HepG2 (cell line): ENCODE results near the gene ZNF839. TPM values are rescaled to one million over a fixed set of nuclear protein-coding genes. Genes with fewer than 3 reads are reported as not detected.

Experiments used
- ADNP ChIP-seq: sonication (generic); formaldehyde crosslinking; IDR thresholded peaks from 2 replicates; pipeline ENCODE4 v1.4.0; 2020; ENCODE audit warnings: missing genetic modification reagents
- CEBPB ChIP-seq: IDR thresholded peaks from 2 replicates; pipeline ENCODE4 v1.6.1; 2011; ENCODE audit warnings: low read depth, low read length, improper control_type of control experiment, borderline replicate concordance
- EP300 ChIP-seq, 3 experiments: sonication (generic) in 1 of 3; formaldehyde crosslinking in 1 of 3; IDR thresholded peaks; 2 replicates each; pipeline versions ENCODE4 v1.5.1 to v1.6.1; 2011 to 2020; ENCODE audit warnings: low read depth in 2 of 3, low read length in 2 of 3, borderline replicate concordance in 1 of 3, improper control_type of control experiment in 1 of 3, mild to moderate bottlenecking in 1 of 3, missing genetic modification reagents in 1 of 3, moderate library complexity in 1 of 3
- FOXP1 ChIP-seq, 2 experiments: fragments of 450-650 bp in 1 of 2; IDR thresholded peaks; 2 replicates each; pipeline ENCODE4 v1.6.1; 2017 to 2018; ENCODE audit warnings: antibody characterized with exemption in 1 of 2
- GATA4 ChIP-seq: sonication (generic); IDR thresholded peaks from 2 replicates; pipeline ENCODE4 v1.6.1; 2016; ENCODE audit warnings: antibody characterized with exemption, low read depth, borderline replicate concordance
- GPN1 ChIP-seq: sonication (generic); formaldehyde crosslinking; IDR thresholded peaks from 2 replicates; pipeline ENCODE4 v1.5.1; 2020; ENCODE audit warnings: missing genetic modification reagents, borderline replicate concordance
- MEIS2 ChIP-seq: sonication (generic); formaldehyde crosslinking; IDR thresholded peaks from 2 replicates; pipeline ENCODE4 v1.9.0; 2021; ENCODE audit warnings: mild to moderate bottlenecking, missing genetic modification reagents
- NFIC ChIP-seq: IDR thresholded peaks from 2 replicates; pipeline ENCODE4 v1.6.1; 2012; ENCODE audit warnings: mild to moderate bottlenecking, low read length, inconsistent platforms
- SNRNP70 ChIP-seq: fragments of 200-400 bp; formaldehyde crosslinking; IDR thresholded peaks from 2 replicates; pipeline ENCODE4 v1.6.1; 2017; ENCODE audit warnings: mild to moderate bottlenecking, low read depth, low read length, moderate library complexity
- SRY ChIP-seq: sonication (generic); formaldehyde crosslinking; IDR thresholded peaks from 2 replicates; pipeline ENCODE4 v1.8.0; 2022; ENCODE audit warnings: mild to moderate bottlenecking, missing genetic modification reagents
- ZBTB21 ChIP-seq: sonication (generic); formaldehyde crosslinking; IDR thresholded peaks from 2 replicates; pipeline ENCODE4 v1.4.0; 2020; ENCODE audit warnings: missing genetic modification reagents
- ZC3H4 ChIP-seq: sonication (generic); formaldehyde crosslinking; IDR thresholded peaks from 2 replicates; pipeline ENCODE4 v1.4.0; 2020; ENCODE audit warnings: missing genetic modification reagents, borderline replicate concordance
- ZFP90 ChIP-seq: sonication (generic); formaldehyde crosslinking; IDR thresholded peaks from 2 replicates; pipeline ENCODE4 v1.8.0; 2022; ENCODE audit warnings: missing genetic modification reagents, mild to moderate bottlenecking, inconsistent platforms, borderline replicate concordance
- ZNF24 ChIP-seq: fragments of 450-650 bp; IDR thresholded peaks from 2 replicates; pipeline ENCODE4 v1.6.1; 2017; ENCODE audit warnings: antibody characterized with exemption, mild to moderate bottlenecking
- ZNF274 ChIP-seq: sonication (generic); formaldehyde crosslinking; IDR thresholded peaks from 2 replicates; pipeline ENCODE4 v1.5.1; 2020; ENCODE audit warnings: mild to moderate bottlenecking, missing genetic modification reagents
- ZNF776 ChIP-seq: sonication (generic); formaldehyde crosslinking; IDR thresholded peaks from 2 replicates; pipeline ENCODE4 v1.4.0; 2020; ENCODE audit warnings: mild to moderate bottlenecking, missing genetic modification reagents
- polyA plus RNA-seq, 8 experiments: library from polyadenylated mRNA; depleted of rRNA in 3 of 8; stranded (reverse) in 7 of 8; unstranded in 1 of 8; fragments of >200 nt; fragmentation: Illumina TruSeq in 4 of 8; extraction: Trizol in 4 of 8; gene quantifications; 2 replicates each; pipeline versions ENCODE4 v1.2.1 to v1.2.3, GENCODE V29; 2011 to 2016; ENCODE audit warnings: low read depth in 4 of 8, missing spikeins in 1 of 8, mixed read lengths in 1 of 8; ENCODE audit not compliant: insufficient read depth in 1 of 8
- total RNA-seq, 5 experiments: library from RNA; depleted of rRNA; stranded (reverse); fragments of >200 nt; fragmentation: Illumina TruSeq; extraction: Trizol; gene quantifications; 2 replicates each; pipeline ENCODE4 v1.2.3, GENCODE V29; 2016; ENCODE audit warnings: low read depth in 1 of 5
- TF ChIP-seq, protein P1 (sequence below): sonication (generic); formaldehyde crosslinking; IDR thresholded peaks from 2 replicates; pipeline ENCODE4 v1.4.0; 2020; ENCODE audit warnings: missing genetic modification reagents
- TF ChIP-seq, protein P2 (sequence below): fragments of 450-650 bp; IDR thresholded peaks from 2 replicates; pipeline ENCODE4 v1.6.1; 2017; ENCODE audit warnings: mild to moderate bottlenecking
- TF ChIP-seq, protein P3 (sequence below): IDR thresholded peaks from 2 replicates; pipeline ENCODE4 v1.6.1; 2016
- TF ChIP-seq, protein P4 (sequence below): sonication (generic); formaldehyde crosslinking; IDR thresholded peaks from 2 replicates; pipeline ENCODE4 v1.5.1; 2020; ENCODE audit warnings: missing genetic modification reagents, mild to moderate bottlenecking, borderline replicate concordance

Gene ZNF839
- total and polyA plus RNA-seq, 2 of the 13 experiments (the other 11 are each of a cell fraction or from before 2014, with no cell fraction given): 11.1 to 12.8 TPM

DNA sequence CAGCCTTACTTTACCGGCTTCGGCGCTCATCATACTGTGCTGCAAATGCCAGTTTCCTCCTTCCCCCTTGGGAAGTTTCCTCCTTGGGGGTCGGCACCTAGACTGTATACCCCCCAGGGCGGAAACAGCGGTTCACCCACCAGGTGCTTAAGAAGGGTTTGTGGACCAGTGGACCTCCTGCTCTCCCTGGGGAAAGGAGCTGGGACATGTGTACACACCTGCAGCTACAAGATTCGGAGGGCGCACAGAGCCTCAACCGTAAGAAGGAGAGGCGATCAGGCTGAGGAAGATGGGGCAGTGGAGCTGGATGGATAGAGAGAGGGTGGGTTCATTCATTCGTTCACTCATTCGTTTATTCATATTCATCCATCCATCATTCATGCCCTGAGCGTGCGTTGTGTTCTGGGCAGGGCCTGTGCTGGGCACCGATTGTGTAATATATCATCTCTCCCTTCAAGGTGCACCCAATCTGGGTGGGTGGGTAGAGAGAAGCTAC is 717 bp upstream of the ZNF839 start (continued):
- TF ChIP-seq, protein P1, sequence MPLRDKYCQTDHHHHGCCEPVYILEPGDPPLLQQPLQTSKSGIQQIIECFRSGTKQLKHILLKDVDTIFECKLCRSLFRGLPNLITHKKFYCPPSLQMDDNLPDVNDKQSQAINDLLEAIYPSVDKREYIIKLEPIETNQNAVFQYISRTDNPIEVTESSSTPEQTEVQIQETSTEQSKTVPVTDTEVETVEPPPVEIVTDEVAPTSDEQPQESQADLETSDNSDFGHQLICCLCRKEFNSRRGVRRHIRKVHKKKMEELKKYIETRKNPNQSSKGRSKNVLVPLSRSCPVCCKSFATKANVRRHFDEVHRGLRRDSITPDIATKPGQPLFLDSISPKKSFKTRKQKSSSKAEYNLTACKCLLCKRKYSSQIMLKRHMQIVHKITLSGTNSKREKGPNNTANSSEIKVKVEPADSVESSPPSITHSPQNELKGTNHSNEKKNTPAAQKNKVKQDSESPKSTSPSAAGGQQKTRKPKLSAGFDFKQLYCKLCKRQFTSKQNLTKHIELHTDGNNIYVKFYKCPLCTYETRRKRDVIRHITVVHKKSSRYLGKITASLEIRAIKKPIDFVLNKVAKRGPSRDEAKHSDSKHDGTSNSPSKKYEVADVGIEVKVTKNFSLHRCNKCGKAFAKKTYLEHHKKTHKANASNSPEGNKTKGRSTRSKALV (CRISPR knock-in tag): no peak
- no peak for TF ChIP-seq EP300 (IDR thresholded peaks at IDR 0.05; ENCODE audit: low read depth in 2 of 2, low read length in 2 of 2)
- TF ChIP-seq EP300 (CRISPR knock-in tag; IDR thresholded peaks at IDR 0.05; ENCODE audit: borderline replicate concordance): 0 out of 2 replicates have a peak, but pooled peaks have one; percentile 9
- TF ChIP-seq FOXP1 (IDR thresholded peaks at IDR 0.05): no peak
- no peak for TF ChIP-seq FOXP1 (CRISPR knock-in tag; IDR thresholded peaks at IDR 0.05)
- TF ChIP-seq, protein P2, sequence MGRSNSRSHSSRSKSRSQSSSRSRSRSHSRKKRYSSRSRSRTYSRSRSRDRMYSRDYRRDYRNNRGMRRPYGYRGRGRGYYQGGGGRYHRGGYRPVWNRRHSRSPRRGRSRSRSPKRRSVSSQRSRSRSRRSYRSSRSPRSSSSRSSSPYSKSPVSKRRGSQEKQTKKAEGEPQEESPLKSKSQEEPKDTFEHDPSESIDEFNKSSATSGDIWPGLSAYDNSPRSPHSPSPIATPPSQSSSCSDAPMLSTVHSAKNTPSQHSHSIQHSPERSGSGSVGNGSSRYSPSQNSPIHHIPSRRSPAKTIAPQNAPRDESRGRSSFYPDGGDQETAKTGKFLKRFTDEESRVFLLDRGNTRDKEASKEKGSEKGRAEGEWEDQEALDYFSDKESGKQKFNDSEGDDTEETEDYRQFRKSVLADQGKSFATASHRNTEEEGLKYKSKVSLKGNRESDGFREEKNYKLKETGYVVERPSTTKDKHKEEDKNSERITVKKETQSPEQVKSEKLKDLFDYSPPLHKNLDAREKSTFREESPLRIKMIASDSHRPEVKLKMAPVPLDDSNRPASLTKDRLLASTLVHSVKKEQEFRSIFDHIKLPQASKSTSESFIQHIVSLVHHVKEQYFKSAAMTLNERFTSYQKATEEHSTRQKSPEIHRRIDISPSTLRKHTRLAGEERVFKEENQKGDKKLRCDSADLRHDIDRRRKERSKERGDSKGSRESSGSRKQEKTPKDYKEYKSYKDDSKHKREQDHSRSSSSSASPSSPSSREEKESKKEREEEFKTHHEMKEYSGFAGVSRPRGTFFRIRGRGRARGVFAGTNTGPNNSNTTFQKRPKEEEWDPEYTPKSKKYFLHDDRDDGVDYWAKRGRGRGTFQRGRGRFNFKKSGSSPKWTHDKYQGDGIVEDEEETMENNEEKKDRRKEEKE: no peak
- TF ChIP-seq ADNP: no peak
- TF ChIP-seq SRY (CRISPR knock-in tag): 0 out of 2 replicates have a peak, but pooled peaks have one; percentile 22
- no peak for TF ChIP-seq ZFP90 (CRISPR knock-in tag)
- TF ChIP-seq SNRNP70: no peak
- 0 out of 2 replicates have a peak, but pooled peaks have one; percentile 28 for TF ChIP-seq ZNF24
- TF ChIP-seq GATA4: no peak
- TF ChIP-seq ZNF274 (CRISPR knock-in tag): no peak
- no peak for TF ChIP-seq MEIS2
- no peak for TF ChIP-seq ZC3H4 (CRISPR knock-in tag)
- no peak for TF ChIP-seq NFIC
- TF ChIP-seq GPN1: no peak
- no peak for TF ChIP-seq ZBTB21 (CRISPR knock-in tag)
- TF ChIP-seq, protein P3, sequence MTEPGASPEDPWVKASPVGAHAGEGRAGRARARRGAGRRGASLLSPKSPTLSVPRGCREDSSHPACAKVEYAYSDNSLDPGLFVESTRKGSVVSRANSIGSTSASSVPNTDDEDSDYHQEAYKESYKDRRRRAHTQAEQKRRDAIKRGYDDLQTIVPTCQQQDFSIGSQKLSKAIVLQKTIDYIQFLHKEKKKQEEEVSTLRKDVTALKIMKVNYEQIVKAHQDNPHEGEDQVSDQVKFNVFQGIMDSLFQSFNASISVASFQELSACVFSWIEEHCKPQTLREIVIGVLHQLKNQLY (CRISPR knock-in tag): no peak
- TF ChIP-seq ZNF776 (CRISPR knock-in tag): no peak
- TF ChIP-seq CEBPB: 0 out of 2 replicates have a peak, but pooled peaks have one; percentile 47
- TF ChIP-seq, protein P4, sequence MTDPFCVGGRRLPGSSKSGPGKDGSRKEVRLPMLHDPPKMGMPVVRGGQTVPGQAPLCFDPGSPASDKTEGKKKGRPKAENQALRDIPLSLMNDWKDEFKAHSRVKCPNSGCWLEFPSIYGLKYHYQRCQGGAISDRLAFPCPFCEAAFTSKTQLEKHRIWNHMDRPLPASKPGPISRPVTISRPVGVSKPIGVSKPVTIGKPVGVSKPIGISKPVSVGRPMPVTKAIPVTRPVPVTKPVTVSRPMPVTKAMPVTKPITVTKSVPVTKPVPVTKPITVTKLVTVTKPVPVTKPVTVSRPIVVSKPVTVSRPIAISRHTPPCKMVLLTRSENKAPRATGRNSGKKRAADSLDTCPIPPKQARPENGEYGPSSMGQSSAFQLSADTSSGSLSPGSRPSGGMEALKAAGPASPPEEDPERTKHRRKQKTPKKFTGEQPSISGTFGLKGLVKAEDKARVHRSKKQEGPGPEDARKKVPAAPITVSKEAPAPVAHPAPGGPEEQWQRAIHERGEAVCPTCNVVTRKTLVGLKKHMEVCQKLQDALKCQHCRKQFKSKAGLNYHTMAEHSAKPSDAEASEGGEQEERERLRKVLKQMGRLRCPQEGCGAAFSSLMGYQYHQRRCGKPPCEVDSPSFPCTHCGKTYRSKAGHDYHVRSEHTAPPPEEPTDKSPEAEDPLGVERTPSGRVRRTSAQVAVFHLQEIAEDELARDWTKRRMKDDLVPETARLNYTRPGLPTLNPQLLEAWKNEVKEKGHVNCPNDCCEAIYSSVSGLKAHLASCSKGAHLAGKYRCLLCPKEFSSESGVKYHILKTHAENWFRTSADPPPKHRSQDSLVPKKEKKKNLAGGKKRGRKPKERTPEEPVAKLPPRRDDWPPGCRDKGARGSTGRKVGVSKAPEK (CRISPR knock-in tag): no peak
- TF ChIP-seq, all 625 proteins: peak for 8
